ENCODE results near the gene KIF12.
"Not testable (repeated sequence)": the region's sequence is repeated elsewhere in the genome, so short reads cannot be mapped to it uniquely, and the experiment has no call there.

KIF12 gene

DNA sequence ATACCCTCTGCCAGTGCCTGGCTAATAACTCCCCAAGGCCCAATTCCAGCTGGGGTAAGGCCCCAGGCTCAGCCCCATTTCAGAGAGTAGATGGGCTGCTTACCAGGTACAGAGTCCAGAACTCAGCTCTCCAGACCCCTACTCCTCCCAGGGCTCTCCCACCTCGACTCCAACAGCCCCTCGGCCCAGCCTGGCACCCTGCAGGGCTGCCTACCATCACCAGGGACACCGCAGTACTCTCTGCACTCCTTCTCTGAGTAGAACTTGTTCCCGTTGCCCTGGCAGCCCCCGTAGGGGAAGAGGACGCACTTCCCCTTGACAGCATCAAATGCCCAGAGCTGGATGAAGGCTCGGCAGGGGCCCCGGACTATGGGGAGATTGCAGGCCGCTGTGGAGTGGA lies 38.4 kb downstream of the KIF12 start:
- no peak for DNase-seq

GRCh38 chr9:114060070-114060469 lies 39.0 kb downstream of the KIF12 start:
- DNase-seq, result no peak

- no peak for DNase-seq
Measured at GRCh38 chr9:114059047-114059803, 39.9 kb downstream of the KIF12 start.

- no peak for DNase-seq
Measured at GRCh38 chr9:114058688-114059046, 40.4 kb downstream of the KIF12 start.

- no peak for DNase-seq
Measured at GRCh38 chr9:114057161-114057885, 41.8 kb downstream of the KIF12 start.

- no peak for DNase-seq
Measured at GRCh38 chr9:114056527-114056926, 42.6 kb downstream of the KIF12 start.

DNA sequence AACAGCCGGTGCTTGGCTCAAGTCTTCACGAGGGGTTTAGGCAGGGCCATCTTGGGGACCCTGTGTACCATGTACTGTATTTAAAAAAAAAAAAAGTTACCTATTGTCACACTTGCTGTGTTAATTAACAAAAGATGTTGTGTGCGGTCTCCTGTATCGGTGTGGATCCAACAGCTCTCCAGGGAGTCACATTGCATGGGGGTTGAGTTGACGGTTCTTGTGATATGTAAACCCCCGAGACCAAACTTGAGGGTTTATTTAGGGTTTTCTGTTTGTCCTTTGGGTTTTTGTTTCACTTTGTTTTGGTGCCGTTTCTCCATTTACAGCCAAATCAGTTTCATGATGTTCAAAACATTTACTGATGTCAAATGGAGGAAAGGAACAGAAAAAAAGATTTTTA lies 43.2 kb downstream of the KIF12 start:
- DNase-seq, result no peak

- no peak for DNase-seq
Measured at GRCh38 chr9:114055061-114055460, 44.0 kb downstream of the KIF12 start.

GRCh38 chr9:114054191-114054690 lies 44.9 kb downstream of the KIF12 start:
- DNase-seq, result no peak

DNA sequence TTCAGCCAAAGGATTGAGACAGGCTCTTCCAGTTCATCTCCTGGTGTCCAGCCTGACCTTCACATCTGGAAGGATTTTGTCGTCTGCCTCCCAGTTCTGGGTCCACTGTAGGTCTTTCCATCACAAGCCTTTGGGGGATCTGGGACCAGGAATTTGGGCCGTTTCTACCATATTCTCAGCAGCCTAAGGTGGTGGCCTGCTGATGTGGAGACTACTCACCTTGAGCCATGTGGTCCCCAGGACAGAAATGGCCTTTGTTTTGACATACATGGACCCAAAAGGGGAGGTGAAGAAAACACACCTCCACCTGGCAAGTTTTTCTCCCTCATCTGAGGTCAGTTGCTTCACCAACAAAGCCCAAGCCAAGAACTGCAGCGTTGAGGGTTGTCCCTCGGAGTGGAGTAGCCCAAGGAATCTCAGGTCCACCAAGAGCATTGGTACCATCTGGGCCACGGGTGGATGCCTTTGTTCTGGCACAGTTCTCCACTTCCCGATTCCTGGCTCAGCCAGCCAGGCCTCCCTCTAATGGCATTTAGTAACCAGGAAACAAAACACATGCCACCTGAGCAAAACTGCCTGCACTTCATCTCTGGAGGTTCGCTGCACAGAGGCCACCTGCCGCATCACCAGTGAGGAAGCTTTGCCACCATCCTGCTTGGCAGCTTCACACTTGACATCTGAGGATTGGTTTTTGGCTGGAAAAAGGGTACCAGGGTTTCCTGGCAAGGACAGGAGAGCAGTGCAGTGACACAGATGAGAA lies 45.7 kb downstream of the KIF12 start:
- no peak for DNase-seq

DNA sequence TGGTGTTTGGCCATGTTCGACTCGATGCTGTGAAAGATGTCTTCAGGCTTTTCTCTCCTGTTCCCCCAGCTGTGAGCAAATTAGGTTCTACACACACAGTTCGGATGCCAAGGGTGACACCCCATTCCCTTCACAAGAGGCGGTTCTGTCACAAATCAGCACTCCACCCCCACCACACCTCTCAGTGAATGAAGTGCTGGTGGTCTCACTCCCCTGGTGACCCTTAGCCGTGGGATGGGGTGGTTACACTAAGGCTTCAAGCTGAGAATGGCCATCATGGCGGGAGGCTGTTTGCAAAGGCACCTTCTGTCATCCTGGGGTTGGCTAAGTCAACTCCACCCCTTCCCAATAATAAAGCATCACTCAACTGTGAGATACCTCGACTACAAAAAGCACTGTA lies 47.4 kb downstream of the KIF12 start:
- DNase-seq, result no peak

GRCh38 chr9:114051281-114051680 lies 47.8 kb downstream of the KIF12 start:
- no peak for DNase-seq

DNA sequence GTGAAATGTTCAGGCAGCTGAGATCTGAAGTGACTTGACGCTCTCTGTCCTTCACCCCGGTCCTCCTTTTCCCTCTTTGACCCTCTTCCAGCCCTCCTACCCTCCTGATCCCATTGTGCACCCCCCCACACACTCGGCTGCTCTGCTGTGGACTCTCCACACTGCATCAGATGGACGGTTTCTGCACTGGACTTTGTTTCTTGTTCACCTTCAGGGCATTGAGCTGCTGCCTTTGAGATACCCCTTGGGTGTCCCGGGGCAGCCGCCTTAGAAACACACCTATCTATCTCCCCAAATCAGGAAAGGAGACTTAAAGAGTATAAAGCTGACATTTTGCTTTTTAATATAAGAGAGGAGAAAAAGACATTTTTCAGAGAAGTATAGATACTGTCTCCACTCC lies 48.4 kb downstream of the KIF12 start:
- DNase-seq, result no peak

DNA sequence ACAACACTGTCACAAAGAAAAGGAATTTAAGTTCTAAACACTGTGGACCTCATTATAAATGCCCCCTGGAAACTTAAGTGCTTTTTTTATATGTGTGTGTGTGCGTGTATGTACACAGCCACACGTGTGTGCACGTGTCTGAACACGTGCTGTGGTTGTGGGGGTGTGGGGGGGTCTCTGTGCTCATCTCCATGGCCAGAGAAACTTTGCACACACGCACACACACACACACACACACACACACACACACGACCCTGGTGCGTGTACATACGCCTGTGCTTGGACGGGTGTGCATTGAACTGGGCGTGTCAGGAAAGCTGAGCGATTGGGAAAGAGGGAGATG lies 48.9 kb downstream of the KIF12 start:
- no peak for DNase-seq

GRCh38 chr9:114049441-114050225 lies 49.5 kb downstream of the KIF12 start:
- DNase-seq, result no peak

GRCh38 chr9:114048533-114049415 lies 50.3 kb downstream of the KIF12 start:
- DNase-seq, result no peak

GRCh38 chr9:114047717-114048116 lies 51.4 kb downstream of the KIF12 start:
- no peak for DNase-seq

DNA sequence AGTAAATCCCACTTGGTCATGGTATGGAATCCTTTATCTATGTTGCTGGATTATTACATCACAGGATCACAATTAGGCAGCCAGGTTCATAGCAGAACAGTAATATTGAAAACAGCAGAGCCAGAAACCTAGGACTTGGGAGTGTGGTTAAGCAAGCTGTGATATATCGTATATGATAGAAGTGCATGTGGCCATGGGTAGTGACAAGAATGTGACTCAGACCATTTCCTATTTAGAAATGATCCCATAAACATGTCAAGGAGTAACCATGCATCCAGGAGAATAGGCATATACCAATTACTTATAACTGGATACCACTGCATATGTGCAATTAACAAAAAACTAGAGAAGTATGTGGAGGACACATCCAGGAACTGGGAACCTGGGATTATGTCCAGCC lies 52.2 kb downstream of the KIF12 start:
- DNase-seq, result no peak

DNA sequence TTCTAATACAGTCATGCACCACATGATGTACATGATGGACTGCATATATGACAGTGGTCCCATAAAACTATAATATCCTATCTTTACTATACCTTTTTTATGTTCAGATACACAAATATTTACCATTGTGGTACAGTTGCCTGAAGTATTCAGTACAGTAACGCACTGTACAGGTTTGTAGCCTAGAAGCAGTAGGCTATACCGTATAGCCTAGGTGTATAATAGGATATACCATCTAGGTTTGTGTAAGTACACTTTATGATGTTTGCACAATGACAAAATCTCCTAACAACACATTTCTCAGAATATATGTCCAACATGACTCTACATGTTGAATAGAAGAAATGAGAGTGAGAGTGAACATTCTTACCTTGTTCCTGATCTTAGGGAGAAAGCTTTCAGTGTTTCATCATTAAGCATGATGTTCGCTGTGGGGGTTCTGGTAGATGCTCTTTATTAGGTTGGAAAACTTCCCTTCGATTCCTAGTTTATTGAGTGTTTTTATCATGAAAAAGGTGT lies 52.8 kb downstream of the KIF12 start:
- DNase-seq, result no peak

- DNase-seq, result not testable (repeated sequence)
Measured at GRCh38 chr9:114043660-114044059, 55.4 kb downstream of the KIF12 start.

Data from NCI-H510A (cell line).